Kidney tubule cell (primary cell): ENCODE data around the gene PDSS2.
"Not testable (repeated sequence)": the region's sequence is repeated elsewhere in the genome, so short reads cannot be mapped to it uniquely, and the experiment has no call there.

Source experiments
- DNase-seq: peaks from one replicate; pipeline ENCODE4 v3.0.0-alpha.2; 2018; ENCODE audit warnings: low spot score

Gene PDSS2

DNA sequence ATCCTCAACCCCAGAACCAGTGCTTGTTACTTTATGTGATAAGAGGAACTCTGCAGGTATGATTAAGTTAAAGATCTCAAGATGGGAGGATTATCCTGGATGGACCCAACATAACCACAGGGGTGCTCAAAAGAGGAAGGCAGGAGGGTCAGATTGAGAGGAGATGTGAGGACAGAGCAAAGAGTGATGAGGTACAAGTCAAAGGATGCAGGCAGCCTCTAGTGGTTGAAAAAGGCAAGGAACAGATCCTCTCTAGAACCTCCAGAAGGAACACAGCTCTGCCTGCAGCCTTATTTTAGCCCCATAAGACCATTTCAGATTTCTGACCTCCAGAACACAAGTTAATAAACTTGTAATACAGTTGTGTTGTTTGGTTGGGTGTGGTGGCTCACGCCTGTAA lies 41.2 kb downstream of the PDSS2 start:
- DNase-seq: peak; percentile 13

DNA sequence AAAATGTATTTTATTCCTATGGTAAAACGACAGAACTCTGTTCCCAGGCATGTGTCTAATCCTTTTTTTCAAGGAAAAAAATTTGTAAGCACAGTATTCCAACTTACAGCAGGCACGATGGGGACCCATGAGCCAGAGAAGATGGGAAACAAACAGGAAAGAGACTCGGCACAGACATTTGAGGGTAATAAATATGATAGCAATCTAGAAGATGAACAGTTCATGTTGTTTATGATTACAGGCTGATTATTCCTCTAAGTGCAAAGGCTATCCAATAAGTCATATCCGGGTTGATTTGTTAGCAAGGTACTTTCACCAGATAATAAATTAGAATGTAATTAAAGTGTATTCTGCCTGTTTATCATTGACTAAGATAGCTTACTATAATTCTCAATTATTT lies 43.2 kb downstream of the PDSS2 start:
- no peak for DNase-seq

DNA sequence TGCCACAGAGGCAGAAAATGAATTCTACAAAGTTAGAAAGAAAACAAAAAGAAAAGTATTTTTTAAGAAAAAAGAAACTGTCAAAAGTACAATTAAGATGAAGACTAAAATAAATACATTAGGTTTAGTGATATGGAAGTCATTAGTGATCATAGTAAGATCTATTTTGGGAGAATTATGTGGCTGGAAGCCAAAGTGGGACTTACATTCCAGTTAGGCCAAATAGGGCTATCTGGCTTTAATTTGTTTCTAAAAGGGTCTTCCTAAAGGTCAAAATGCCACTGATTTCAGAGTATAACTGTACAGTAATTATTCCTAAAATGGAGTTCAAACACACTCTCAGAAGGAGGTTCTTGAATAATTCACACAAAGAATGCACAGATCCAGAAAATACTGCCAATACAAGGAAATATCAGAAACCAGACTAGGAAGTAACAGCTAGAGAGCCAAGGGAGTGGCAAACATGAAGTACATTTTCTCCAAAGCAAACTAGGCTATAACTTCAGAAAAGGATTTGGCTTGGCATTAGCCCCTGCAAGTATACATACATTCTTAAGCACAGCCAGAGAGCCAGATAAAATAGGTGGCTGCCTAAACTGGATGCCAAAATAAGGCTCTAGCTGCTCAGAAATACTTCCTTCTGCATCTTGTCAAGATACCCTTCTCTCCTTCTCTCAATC lies 45.3 kb downstream of the PDSS2 start:
- DNase-seq: no peak

DNA sequence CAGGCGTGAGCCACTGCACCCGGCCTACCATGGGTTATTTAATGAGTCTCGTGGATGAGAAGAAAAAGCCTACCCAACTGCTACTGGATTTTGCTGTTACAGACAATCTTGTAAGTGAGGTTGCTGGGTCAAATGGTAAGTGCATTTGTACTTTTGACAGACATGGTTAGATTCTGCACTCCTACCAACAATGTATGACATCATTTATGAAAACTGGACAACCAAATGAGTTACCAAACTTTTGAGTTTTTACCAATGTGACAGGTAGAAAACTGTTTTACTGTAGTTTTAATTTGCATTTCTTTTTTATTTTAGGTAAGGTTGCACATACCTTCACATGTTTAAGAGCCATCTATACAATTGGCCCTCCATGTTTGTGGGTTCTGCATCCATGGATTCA lies 48.2 kb downstream of the PDSS2 start:
- DNase-seq: no peak

DNA sequence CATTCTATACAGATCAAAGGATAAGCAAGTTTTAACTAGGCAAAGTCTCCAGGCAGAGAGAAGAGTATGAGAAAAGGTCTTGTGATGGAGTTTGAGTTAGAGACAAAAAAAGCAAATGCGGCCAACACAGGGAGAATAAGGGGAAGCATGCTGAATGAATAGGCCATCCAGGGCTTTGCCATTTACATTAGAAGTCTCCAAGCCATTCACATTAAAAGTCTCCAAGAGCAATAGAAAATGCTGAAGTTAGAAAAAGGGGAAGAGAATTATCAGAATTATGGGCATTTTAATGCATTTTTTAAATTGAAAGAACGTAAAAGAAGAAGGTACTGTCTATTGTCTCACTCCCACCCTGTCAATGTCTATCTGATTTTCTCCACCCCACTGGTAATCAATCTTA lies 49.4 kb downstream of the PDSS2 start:
- no peak for DNase-seq

DNA sequence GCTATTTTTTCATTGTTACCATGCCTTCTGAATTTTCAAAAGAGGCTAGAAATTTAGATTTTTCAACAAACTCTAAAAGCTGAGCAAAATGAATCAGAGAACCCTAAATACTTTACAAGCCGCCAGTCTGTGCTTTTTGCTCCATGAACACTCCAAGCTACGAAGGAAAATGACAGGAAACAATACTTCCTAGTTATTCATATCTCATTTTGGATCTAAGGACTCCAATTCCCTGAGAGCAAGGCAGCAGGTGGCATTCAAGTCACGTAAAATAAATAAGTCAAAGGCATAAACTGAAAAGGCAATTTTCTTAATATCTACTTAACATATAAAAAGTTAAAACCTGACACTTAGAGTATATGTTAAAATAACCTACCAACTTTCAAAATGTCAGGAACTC lies 50.6 kb downstream of the PDSS2 start:
- no peak for DNase-seq

DNA sequence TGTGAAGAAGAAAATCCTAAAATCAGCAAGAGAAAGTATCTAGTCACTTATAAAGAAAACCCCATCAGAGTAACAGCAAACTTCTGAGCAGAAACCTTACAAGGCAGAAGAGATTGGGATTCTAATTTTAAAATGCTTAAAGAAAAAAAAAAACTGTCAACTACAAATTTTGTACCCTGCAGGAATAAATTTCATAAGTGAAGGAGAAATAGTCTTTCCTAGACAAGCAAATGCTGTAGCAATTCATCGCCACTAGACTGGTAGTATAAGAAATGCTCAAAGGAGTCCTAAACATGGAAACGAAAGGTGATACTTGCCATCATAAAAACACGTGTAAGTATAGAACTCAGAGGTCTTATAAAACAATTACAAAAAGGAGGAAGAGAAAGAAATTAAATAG lies 54.4 kb downstream of the PDSS2 start:
- no peak for DNase-seq

DNA sequence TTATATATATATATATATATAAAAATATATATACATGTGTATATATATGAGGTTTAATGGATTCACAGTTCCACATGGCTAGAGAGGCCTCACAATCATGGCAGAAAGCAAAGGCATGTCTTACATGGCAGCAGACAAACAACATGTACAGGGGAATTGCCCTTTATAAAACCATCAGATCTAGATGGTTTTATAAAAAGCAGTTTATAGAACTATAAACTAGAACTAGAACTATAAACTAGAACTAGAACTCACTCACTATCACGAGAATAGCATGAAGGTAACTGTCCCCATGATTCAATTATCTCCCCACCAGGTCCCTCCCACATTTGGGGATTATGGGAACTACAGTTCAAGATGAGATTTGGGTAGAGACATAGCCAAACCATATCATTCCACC lies 56.8 kb downstream of the PDSS2 start:
- no peak for DNase-seq

DNA sequence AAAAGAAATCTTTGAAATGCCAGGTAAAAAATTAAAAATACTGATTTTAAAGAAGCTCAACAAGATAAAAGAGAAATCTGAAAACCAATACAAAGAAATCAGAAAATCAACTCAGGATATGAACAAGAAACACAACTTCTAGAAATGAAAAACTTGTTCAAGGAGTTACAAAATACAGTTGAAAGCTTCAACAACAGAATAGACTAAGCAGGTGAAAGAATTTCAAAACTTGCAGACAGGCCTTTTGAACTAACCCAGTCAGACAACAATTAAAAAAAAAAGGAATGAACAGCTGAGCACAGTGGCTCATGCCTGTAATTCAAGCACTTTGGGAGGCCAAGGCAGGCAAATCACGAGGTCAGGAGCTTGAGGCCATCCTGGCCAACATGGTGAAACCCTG lies 57.8 kb downstream of the PDSS2 start:
- no peak for DNase-seq

DNA sequence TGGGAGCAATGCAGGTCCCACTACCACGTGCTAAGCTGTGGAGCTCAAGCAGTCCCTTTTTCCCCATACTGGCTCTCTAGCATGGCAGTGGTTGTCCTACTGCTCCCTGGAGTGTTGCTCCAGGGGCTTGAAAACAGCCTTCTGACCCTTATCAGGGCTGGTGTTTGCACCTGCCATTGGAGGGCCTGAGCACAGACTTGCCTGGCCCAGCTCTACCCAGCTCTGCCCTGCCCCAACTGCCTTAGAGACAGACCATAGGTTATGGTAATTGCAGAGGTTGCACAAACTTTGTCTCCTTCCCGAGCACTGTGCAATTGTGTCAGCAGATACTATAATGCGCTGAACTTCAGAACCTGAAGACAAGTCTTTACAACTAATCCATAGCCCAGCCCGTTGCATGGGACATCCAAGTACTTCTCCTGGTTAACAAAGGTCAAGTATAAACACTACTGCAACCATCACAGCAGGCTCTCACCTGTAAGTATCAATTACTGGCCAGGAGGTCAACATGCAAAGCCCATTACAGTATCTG lies 58.7 kb downstream of the PDSS2 start:
- no peak for DNase-seq

DNA sequence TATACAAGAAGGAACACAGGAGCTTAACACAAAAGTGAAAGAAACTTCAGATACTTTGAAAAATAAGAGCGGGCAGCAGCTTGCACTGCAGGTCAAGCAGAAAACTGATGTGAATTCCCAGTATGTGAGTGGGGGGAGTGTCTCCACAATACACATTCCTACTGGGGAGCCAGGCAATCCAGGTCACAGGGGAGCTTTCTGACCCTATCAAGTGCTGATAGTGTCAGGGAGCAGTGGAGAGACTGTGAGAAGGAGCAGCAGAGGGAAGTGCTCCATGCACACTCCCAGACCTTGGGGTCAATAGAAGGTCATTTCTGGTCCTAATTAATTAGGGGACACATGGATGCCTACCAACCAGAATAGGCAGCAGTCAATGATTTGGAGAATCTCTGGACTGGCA lies 59.4 kb downstream of the PDSS2 start:
- DNase-seq: no peak

DNA sequence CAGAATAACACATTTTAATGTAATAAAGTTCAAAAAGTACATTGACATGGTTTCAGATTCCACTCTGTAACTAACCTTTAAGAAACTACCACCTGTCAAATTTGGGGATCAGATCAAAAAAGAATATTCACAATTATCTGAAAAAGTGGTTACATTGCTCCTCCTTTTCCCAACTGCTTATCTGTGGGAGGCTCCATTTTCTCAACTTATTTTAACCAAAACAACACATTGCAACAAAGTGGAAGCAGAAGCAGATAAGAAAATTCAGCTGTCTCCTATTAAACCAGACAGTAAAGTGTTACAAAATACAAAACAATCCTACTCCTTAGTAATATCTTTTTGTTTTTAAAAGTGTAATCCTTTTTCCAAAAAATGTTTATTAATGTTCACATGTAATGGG lies 61.4 kb downstream of the PDSS2 start:
- DNase-seq: no peak

DNA sequence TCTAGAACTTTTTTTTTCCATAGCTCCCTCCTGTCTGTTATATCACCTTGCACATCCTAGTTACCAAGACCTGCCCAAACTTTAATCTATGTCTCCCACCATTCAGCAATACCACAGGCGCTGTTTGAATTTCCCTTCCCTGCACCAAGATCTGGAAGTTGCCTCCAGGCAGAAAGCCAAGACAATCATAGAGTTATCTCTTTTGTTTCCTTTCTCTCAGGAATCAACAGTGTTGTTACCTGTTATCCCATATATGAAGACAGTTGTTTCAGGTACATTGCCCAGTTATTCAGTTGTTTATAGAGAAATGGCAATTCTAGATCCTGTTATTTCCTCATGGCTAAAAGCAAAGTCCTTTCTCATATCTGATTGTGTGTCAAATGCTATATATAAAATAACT lies 63.2 kb downstream of the PDSS2 start:
- no peak for DNase-seq

DNA sequence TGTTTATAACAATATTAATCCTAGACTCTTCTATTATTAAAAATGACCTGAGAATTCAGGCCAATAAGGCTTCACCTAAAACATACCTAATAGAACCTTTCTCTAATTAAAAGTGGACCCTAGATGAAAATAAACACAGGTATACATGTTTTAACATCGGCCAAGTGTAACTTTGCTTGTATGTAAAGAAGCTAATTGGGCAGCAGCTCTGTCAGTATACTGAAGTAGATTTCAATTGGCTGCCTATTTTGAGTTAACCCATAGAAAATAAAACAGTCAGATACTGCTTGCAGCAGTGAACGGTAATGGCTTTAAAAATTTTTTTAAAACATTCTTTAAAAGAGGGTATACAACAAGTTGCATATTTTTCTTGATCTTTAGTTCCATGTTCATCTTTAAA lies 67.3 kb downstream of the PDSS2 start:
- DNase-seq: no peak

DNA sequence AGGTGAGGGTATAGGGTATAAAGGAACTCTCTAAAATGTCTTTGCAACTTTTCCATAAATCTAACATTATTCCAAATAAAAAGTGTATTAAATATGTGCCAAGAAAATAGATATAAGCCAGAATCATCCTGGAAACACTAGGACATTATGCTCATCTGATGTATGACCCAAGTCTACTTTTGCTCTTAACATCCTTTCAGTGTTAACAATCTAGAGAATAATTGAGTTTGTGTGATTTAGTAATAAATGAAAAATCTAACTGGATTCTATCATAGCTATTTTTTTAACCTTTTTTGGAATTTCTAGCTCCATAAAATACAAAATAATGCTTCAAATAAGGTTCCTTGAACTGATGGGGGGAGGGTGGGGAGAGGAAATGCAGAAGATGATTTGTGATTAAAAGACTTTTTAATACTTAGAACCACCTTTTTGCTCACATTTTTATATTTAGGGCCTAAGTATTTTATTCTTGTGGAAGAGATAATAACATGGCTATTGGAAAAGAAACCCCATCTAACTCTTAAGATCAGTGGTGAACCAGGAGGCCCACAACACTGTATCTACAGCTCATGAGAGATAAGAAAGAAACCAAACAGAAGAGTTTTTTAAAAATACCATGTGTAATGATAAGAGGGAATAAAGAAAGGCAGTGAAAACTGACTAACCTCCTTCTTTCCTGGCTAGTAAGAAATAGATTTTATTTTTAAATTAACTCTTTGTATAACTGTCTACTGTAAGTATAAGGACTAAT lies 68.5 kb downstream of the PDSS2 start:
- no peak for DNase-seq

DNA sequence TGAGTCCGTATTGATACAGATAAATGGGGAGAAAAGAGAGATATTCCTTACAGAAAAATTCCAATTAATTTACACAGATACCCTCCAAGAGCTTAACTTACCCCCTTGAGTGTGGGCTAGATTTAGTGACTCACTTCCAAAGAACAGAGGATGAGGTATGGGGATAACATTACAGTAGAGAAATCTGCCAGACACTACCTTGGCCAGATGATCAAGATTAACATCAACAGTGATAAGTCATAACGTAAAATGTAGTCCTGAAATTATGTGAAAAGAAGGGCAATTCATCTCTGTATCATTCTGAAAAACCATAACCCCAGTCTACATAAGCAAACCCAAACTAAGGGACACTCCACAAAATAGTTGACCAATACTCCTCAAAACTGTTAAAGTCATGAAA lies 69.3 kb downstream of the PDSS2 start:
- DNase-seq: no peak

DNA sequence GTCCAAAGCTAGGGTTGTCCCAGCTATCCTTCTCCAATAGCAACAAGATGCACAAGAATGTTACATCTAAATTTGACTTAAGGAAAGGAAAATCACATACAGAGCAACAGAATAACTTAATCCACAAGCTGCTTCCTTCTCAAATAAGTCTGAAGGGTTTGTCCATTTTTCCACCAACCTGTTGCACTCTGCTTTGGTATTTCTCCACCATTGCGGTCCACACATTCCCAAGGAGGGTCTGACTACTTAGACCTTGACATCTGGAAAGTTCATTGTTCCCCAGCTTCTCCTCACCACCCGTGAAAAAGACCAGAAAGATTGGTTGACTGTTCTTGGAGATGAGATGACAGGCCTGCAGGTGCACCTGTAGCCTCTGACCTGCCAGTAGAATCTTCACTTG lies 72.5 kb downstream of the PDSS2 start:
- no peak for DNase-seq

DNA sequence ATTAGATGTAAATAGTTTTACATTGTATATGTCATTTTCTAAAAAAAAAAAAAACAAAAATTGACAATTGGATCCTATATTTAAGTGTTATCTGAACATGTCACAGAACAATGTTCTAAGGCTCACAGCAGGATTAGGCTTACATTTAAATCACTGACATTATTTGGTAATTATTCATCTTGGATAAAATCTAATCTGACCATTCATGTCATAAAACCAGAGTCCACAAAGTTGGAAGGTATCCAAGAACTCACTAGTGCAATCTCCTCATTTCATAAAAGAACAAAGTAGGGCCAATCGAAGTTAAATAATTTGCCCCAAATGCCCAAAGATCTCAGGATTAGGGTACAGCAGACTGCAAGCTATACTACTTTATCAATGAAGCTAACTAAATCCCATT lies 73.0 kb downstream of the PDSS2 start:
- DNase-seq: peak; percentile 3

DNA sequence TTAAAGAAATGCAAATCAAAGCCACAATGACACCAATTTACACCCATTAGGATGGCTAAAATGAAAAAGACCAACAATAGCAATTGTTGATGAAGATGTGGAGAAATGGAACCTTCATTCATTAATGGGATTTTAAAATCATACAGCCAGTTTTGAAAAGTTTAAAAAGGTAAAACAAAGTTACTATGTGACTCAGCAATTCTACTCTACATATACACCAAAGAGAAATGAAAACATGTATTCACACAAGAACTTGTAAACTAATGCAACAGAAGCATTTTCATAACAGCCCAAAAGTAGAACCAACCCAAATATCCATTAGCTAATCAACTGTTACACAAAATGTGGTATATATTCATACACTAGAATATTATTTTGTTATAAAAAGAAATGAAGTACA lies 75.7 kb downstream of the PDSS2 start:
- DNase-seq: no peak

DNA sequence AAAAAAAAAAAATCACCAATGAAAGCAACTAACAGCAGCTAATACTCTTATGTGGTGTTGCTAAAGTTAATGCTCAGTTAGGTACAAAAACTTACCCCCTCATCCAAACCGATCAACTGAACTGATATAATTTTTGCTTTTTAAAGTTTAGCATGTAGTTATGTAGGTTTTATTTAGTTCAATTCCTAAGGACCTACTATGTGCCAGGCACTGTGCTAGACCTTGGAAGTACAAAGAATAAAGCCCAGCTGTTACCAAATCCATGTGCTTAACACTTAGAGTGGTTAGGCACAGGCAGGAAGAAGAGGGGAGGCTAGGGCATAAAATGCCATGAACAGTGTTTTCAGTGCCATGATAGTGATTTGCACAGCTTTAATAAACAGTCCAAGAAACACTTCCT lies 85.1 kb downstream of the PDSS2 start:
- no peak for DNase-seq

DNA sequence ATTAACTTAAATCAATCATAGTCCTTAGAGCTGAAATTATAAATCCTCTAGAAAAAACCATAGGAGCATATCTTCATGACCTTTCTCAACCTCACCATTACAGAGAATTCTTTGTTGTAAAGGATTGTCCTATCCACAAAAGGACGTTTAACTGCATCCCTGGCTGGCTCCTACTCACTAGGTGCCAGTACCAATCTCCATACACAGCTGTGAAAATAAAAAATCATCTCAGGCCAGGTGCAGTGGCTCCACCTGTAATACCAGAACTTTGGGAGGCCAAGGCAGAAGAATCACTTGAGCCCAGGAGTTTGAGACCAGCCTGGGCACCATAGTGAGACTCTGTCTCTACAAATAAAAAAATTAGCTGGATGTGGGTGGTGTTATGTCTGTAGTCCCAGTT lies 89.9 kb downstream of the PDSS2 start:
- no peak for DNase-seq

DNA sequence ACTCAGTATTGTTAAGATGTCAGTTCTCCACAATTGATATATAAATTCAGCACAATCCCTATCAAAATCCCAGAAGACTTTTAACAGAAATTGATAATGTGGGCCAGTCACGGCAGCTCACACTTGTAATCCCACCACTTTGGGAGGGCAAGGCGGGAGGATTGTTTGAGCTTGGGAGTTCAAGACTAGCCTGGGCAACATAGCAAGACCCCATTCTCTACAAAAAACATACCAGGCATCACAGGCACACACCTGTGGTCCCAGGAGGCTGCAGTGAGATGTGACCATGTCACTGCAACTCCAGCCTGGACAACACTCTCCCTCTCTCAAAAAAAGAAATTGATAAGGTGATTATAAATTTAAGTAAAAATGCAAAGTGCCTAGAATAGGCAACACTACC lies 90.9 kb downstream of the PDSS2 start:
- no peak for DNase-seq

DNA sequence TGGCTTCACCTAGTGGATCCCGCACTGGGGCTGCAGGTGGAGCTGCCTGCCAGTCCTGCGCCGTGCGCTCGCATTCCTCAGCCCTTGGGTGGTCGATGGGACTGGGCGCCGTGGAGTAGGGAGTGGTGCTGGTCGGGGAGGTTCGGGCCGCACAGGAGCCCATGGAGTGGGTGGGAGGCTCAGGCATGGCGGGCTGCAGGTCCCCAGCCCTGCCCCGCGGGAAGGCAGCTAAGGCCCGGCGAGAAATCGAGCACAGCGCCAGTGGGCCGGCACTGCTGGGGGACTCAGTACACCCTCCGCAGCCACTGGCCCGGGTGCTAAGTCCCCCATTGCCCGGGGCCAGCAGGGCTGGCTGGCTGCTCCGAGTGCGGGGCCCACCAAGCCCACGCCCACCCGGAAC lies 95.2 kb downstream of the PDSS2 start:
- DNase-seq: not testable (repeated sequence)
